Esophagus muscularis mucosa (tissue), 4 donors: Measurements from ENCODE around the gene CNIH2.
"Not testable (repeated sequence)": the region's sequence is repeated elsewhere in the genome, so short reads cannot be mapped to it uniquely, and the experiment has no call there.

Experiments
- EP300 ChIP-seq: sonication (generic); formaldehyde crosslinking; IDR thresholded peaks from one replicate; pipeline ENCODE4 v1.6.1; 2017; ENCODE audit warnings: antibody characterized with exemption
- POLR2A ChIP-seq: fragments of 450-650 bp; IDR thresholded peaks from one replicate; pipeline ENCODE4 v1.6.1; 2017; ENCODE audit warnings: antibody characterized with exemption, moderate library complexity, mild to moderate bottlenecking, low read depth
- POLR2AphosphoS5 ChIP-seq, 2 donors: sonication (generic); formaldehyde crosslinking; IDR thresholded peaks; one replicate each; pipeline ENCODE4 v1.6.1; 2017; ENCODE audit warnings: antibody characterized with exemption in 2 of 2
- TF ChIP-seq, protein P1 (sequence below), 3 experiments: fragments of 200-600 bp in 2 of 3; fragments of 450-650 bp in 1 of 3; sonication (generic) in 2 of 3; IDR thresholded peaks; one replicate each; pipeline ENCODE4 v1.5.1; 2017 to 2019; ENCODE audit warnings: antibody characterized with exemption in 3 of 3, mild to moderate bottlenecking in 2 of 3, moderate library complexity in 1 of 3

DNA sequence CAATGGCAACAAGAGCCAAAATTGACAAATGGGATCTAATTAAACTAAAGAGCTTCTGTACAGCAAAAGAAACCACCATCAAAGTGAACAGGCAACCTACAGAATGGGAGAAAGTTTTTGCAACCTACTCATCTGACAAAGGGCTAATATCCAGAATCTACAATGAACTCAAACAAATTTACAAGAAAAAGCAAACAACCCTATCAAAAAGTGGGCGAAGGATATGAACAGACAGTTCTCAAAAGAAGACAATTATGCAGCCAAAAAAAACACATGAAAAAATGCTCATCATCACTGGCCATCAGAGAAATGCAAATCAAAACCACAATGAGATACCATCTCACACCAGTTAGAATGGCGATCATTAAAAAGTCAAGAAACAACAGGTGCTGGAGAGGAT is 42.3 kb downstream of the CNIH2 start:
- not testable (repeated sequence) for TF ChIP-seq POLR2AphosphoS5 (IDR thresholded peaks at IDR 0.05); EP300; POLR2A
- TF ChIP-seq, protein P1, sequence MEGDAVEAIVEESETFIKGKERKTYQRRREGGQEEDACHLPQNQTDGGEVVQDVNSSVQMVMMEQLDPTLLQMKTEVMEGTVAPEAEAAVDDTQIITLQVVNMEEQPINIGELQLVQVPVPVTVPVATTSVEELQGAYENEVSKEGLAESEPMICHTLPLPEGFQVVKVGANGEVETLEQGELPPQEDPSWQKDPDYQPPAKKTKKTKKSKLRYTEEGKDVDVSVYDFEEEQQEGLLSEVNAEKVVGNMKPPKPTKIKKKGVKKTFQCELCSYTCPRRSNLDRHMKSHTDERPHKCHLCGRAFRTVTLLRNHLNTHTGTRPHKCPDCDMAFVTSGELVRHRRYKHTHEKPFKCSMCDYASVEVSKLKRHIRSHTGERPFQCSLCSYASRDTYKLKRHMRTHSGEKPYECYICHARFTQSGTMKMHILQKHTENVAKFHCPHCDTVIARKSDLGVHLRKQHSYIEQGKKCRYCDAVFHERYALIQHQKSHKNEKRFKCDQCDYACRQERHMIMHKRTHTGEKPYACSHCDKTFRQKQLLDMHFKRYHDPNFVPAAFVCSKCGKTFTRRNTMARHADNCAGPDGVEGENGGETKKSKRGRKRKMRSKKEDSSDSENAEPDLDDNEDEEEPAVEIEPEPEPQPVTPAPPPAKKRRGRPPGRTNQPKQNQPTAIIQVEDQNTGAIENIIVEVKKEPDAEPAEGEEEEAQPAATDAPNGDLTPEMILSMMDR (IDR thresholded peaks at IDR 0.05) = not testable (repeated sequence)
